Esophagus muscularis mucosa (tissue), 4 donors: Measurements from ENCODE around the gene SRPRB. TPM values are rescaled to one million over a fixed set of nuclear protein-coding genes. Genes with fewer than 3 reads are reported as not detected.

Experiments
- DNase-seq: peaks from one replicate; pipeline ENCODE4 v3.0.0-alpha.2; 2017; ENCODE audit errors: extremely low spot score
- H3K27ac ChIP-seq, 4 donors: fragments of 200-600 bp; sonication (generic); replicated peaks in 1 of 4; 1 replicate in 3 of 4; 2 replicates in 1 of 4; pipeline ENCODE4 v1.5.1; 2016 to 2019; ENCODE audit warnings: mild to moderate bottlenecking in 1 of 4
- H3K27me3 ChIP-seq, 4 donors: fragments of 200-600 bp; sonication (generic); one replicate each; pipeline versions ENCODE4 v1.5.1 to v1.6.0; 2016 to 2019
- H3K36me3 ChIP-seq, 4 donors: fragments of 200-600 bp; sonication (generic); one replicate each; pipeline ENCODE4 v1.5.1; 2016 to 2019
- H3K4me1 ChIP-seq, 4 donors: fragments of 200-600 bp; sonication (generic); one replicate each; pipeline ENCODE4 v1.5.1; 2016 to 2019
- H3K4me3 ChIP-seq, 4 donors: fragments of 200-600 bp; sonication (generic); 1 replicate in 2 of 4; 2 replicates in 2 of 4; pipeline ENCODE4 v1.5.1; 2016 to 2019; ENCODE audit warnings: mild to moderate bottlenecking in 4 of 4, moderate library complexity in 1 of 4
- H3K9me3 ChIP-seq, 4 donors: fragments of 200-600 bp; sonication (generic); 1 replicate in 3 of 4; 2 replicates in 1 of 4; pipeline ENCODE4 v1.5.1; 2016 to 2019
- CTCF ChIP-seq, 3 experiments: fragments of 200-600 bp in 2 of 3; fragments of 450-650 bp in 1 of 3; sonication (generic) in 2 of 3; IDR thresholded peaks; one replicate each; pipeline ENCODE4 v1.5.1; 2017 to 2019; ENCODE audit warnings: antibody characterized with exemption in 3 of 3, mild to moderate bottlenecking in 2 of 3, moderate library complexity in 1 of 3
- EP300 ChIP-seq: sonication (generic); formaldehyde crosslinking; IDR thresholded peaks from one replicate; pipeline ENCODE4 v1.6.1; 2017; ENCODE audit warnings: antibody characterized with exemption
- POLR2A ChIP-seq: fragments of 450-650 bp; IDR thresholded peaks from one replicate; pipeline ENCODE4 v1.6.1; 2017; ENCODE audit warnings: antibody characterized with exemption, moderate library complexity, mild to moderate bottlenecking, low read depth
- POLR2AphosphoS5 ChIP-seq, 2 donors: sonication (generic); formaldehyde crosslinking; IDR thresholded peaks; one replicate each; pipeline ENCODE4 v1.6.1; 2017; ENCODE audit warnings: antibody characterized with exemption in 2 of 2
- WGBS: methylation state at CpG from one replicate; pipeline ENCODE4 v1.1.5; 2018; 5-methylcytosine and 5-hydroxymethylcytosine counted together
- intact Hi-C: fragments of 100-400 bp; cut with DNase I; formaldehyde crosslinking; loops from one replicate; pipeline ENCODE4 v1.15.1; 2023
- total RNA-seq, 4 donors: library from RNA; depleted of rRNA; stranded (reverse); fragments of >200 nt; gene quantifications; one replicate each; pipeline versions ENCODE4 v1.1.0 to v1.2.1, GENCODE V29; 2016

Gene SRPRB
- total RNA-seq, 4 donors from 2014 or later = 11.2 to 28.2 (median 18.5) TPM

GRCh38 chr3:133851266-133851906 is 45.8 kb downstream of the SRPRB start:
- WGBS = 85% methylated on average over 5 of the region's 5 CpGs
- no peak for DNase-seq
- H3K27me3 ChIP-seq = no peaks in the 10 kb centered on the region
- no peak overlapping the region for H3K4me3 ChIP-seq
- intact Hi-C loops = no loop called here
- no peak overlapping the region for H3K27ac ChIP-seq
- peaks cover 0 to 18% (median 0%) of the 10 kb centered on the region in 4 donors for H3K4me1 ChIP-seq
- no peaks in the 10 kb centered on the region for H3K36me3 ChIP-seq
- no peaks in the 10 kb centered on the region for H3K9me3 ChIP-seq
- TF ChIP-seq EP300 = no peak
- TF ChIP-seq POLR2AphosphoS5 (IDR thresholded peaks at IDR 0.05) = no peak
- no peak for TF ChIP-seq POLR2A
- no peak for TF ChIP-seq CTCF (IDR thresholded peaks at IDR 0.05)

- no peak for DNase-seq
- no peaks in the 10 kb centered on the region for H3K9me3 ChIP-seq
- intact Hi-C loops = no loop called here
- no peak overlapping the region for H3K27ac ChIP-seq
- H3K4me1 ChIP-seq = peaks cover 0 to 18% (median 0%) of the 10 kb centered on the region in 4 donors
- H3K4me3 ChIP-seq = no peak overlapping the region
- no peak for TF ChIP-seq CTCF (IDR thresholded peaks at IDR 0.05)
- no peak for TF ChIP-seq POLR2A
- TF ChIP-seq EP300 = no peak
- TF ChIP-seq POLR2AphosphoS5 (IDR thresholded peaks at IDR 0.05) = no peak
- no peaks in the 10 kb centered on the region for H3K27me3 ChIP-seq
- no peaks in the 10 kb centered on the region for H3K36me3 ChIP-seq
- WGBS = 92% methylated on average over 4 of the region's 8 CpGs
Observed at GRCh38 chr3:133851931-133852330, 46.3 kb downstream of the SRPRB start.

GRCh38 chr3:133853063-133853924 is 47.7 kb downstream of the SRPRB start:
- H3K4me1 ChIP-seq = peaks cover 0 to 18% (median 0%) of the 10 kb centered on the region in 4 donors
- H3K36me3 ChIP-seq = no peaks in the 10 kb centered on the region
- TF ChIP-seq POLR2A (no peak), POLR2AphosphoS5 (IDR thresholded peaks at IDR 0.05) (no peak), CTCF (IDR thresholded peaks at IDR 0.05) (no peak), EP300 (no peak)
- no peak overlapping the region for H3K4me3 ChIP-seq
- H3K27me3 ChIP-seq = no peaks in the 10 kb centered on the region
- WGBS = 95% methylated on average over 5 of the region's 5 CpGs
- no peaks in the 10 kb centered on the region for H3K9me3 ChIP-seq
- DNase-seq = no peak
- intact Hi-C loops = no loop called here
- no peak overlapping the region for H3K27ac ChIP-seq

- H3K36me3 ChIP-seq = no peaks in the 10 kb centered on the region
- intact Hi-C loops = no loop called here
- no peak overlapping the region for H3K27ac ChIP-seq
- 82% methylated on average over 2 of the region's 2 CpGs for WGBS
- H3K4me1 ChIP-seq = peaks cover 0 to 18% (median 0%) of the 10 kb centered on the region in 4 donors
- H3K9me3 ChIP-seq = no peaks in the 10 kb centered on the region
- DNase-seq = no peak
- TF ChIP-seq POLR2A = no peak
- TF ChIP-seq POLR2AphosphoS5 (IDR thresholded peaks at IDR 0.05) = no peak
- TF ChIP-seq CTCF (IDR thresholded peaks at IDR 0.05) = no peak
- H3K27me3 ChIP-seq = no peaks in the 10 kb centered on the region
- no peak overlapping the region for H3K4me3 ChIP-seq
Observed at GRCh38 chr3:133853925-133854227, 48.3 kb downstream of the SRPRB start.
